H1 (cell line): ENCODE data around the gene SH3RF3. TPM values are rescaled to one million over a fixed set of nuclear protein-coding genes. Genes with fewer than 3 reads are reported as not detected.

Experiments used
- CTCF ChIA-PET: fragments of 300-600 bp; sonication (Branson Sonifier 250); formaldehyde crosslinking; loops from one replicate; lab custom pipeline; 2021; ENCODE audit not compliant: partially characterized antibody; lab: Charles Lee
- POLR2A ChIA-PET: fragments of 300-600 bp; sonication (Branson Sonifier 250); formaldehyde crosslinking; loops from one replicate; lab custom pipeline; 2021; ENCODE audit warnings: inconsistent platforms; ENCODE audit not compliant: partially characterized antibody; lab: Charles Lee
- DNase-seq, 2 experiments: peaks; one replicate each; pipeline versions ENCODE4 v3.0.0 to v3.0.0-alpha.2; 2010 to 2022; ENCODE audit warnings: low spot score in 2 of 2, low read depth in 1 of 2, mixed read lengths in 1 of 2
- FAIRE-seq: peaks from 2 replicates; lab custom pipeline; 2011; peaks lifted over from hg19 to GRCh38; lab: Jason Lieb, UNC
- H2AFZ ChIP-seq: 2 replicates; pipeline ENCODE4 v1.8.1; 2012; ENCODE audit warnings: low read length, inconsistent platforms
- H2AK5ac ChIP-seq: 2 replicates; pipeline ENCODE4 v1.6.1; 2013; ENCODE audit warnings: low read depth, low read length
- H2BK120ac ChIP-seq: replicated peaks from 2 replicates; pipeline ENCODE3; 2013; ENCODE audit warnings: low read depth, low read length, inconsistent platforms
- H2BK12ac ChIP-seq: 2 replicates; pipeline ENCODE4 v1.6.1; 2013; ENCODE audit warnings: low read depth, low read length
- H2BK15ac ChIP-seq: 2 replicates; pipeline ENCODE4 v1.6.1; 2013; ENCODE audit warnings: low read length
- H2BK20ac ChIP-seq: 2 replicates; pipeline ENCODE4 v1.6.1; 2013; ENCODE audit warnings: low read length
- H2BK5ac ChIP-seq: 2 replicates; pipeline ENCODE4 v1.6.1; 2013; ENCODE audit warnings: low read depth, low read length
- H3K14ac ChIP-seq: 2 replicates; pipeline ENCODE4 v1.6.1; 2013; ENCODE audit warnings: inconsistent platforms; ENCODE audit not compliant: insufficient read length
- H3K18ac ChIP-seq: 2 replicates; pipeline ENCODE4 v1.6.1; 2013; ENCODE audit warnings: low read length; ENCODE audit errors: extremely low read depth
- H3K23ac ChIP-seq: 2 replicates; pipeline ENCODE4 v1.6.1; 2013; ENCODE audit warnings: inconsistent platforms; ENCODE audit not compliant: insufficient read length
- H3K23me2 ChIP-seq: 2 replicates; pipeline ENCODE4 v1.6.1; 2013; ENCODE audit warnings: low read depth, low read length
- H3K27ac ChIP-seq: 2 replicates; pipeline ENCODE4 v1.6.1; 2011; ENCODE audit warnings: low read depth, low read length, inconsistent platforms
- H3K27me3 ChIP-seq, 4 experiments: replicated peaks in 1 of 4; 1 replicate in 1 of 4; 2 replicates in 3 of 4; pipeline versions ENCODE4 v1.6.1 to v1.8.1; 2011 to 2013; ENCODE audit warnings: low read length in 3 of 4, mild to moderate bottlenecking in 3 of 4, inconsistent platforms in 2 of 4, mixed read lengths in 2 of 4, moderate library complexity in 1 of 4; ENCODE audit not compliant: control insufficient read depth in 3 of 4, insufficient read depth in 3 of 4; ENCODE audit errors: extremely low read depth in 1 of 4
- H3K36me3 ChIP-seq, 4 experiments: 2 replicates each; pipeline versions ENCODE4 v1.6.1 to v1.8.1; 2011 to 2013; ENCODE audit warnings: mild to moderate bottlenecking in 4 of 4, low read length in 3 of 4, moderate library complexity in 2 of 4, control low read depth in 1 of 4, inconsistent platforms in 1 of 4; ENCODE audit not compliant: insufficient read depth in 4 of 4, control insufficient read depth in 2 of 4
- H3K4ac ChIP-seq: replicated peaks from 2 replicates; pipeline ENCODE3; 2013; ENCODE audit warnings: low read length, low read depth, mixed read lengths, inconsistent platforms; ENCODE audit not compliant: insufficient read length
- H3K4me1 ChIP-seq, 4 experiments: replicated peaks in 1 of 4; 1 replicate in 1 of 4; 2 replicates in 3 of 4; pipeline versions ENCODE4 v1.6.1 to v1.8.1; 2011 to 2013; ENCODE audit warnings: low read length in 3 of 4, inconsistent platforms in 2 of 4, mixed read lengths in 1 of 4; ENCODE audit not compliant: insufficient read depth in 4 of 4, control insufficient read depth in 3 of 4
- H3K4me2 ChIP-seq, 2 experiments: 2 replicates each; pipeline versions ENCODE4 v1.6.1 to v1.8.1; 2011 to 2013; ENCODE audit warnings: low read depth in 2 of 2, low read length in 2 of 2, control low read depth in 1 of 2, inconsistent platforms in 1 of 2, mild to moderate bottlenecking in 1 of 2; ENCODE audit not compliant: insufficient read depth in 1 of 2
- H3K4me3 ChIP-seq, 4 experiments: fragments of 200-600, 300-600 bp in 1 of 4; sonication (generic), shearing (Covaris generic), sonication (Bioruptor Twin) in 1 of 4; 2 replicates each; pipeline versions ENCODE4 v1.5.1 to v1.8.1; 2011 to 2016; ENCODE audit warnings: low read length in 4 of 4, low read depth in 3 of 4, control low read depth in 2 of 4, inconsistent platforms in 2 of 4, mild to moderate bottlenecking in 2 of 4, mixed read lengths in 1 of 4, moderate library complexity in 1 of 4; ENCODE audit not compliant: insufficient read depth in 2 of 4; ENCODE audit errors: extremely low read depth in 1 of 4
- H3K56ac ChIP-seq: replicated peaks from 2 replicates; pipeline ENCODE3; 2013; ENCODE audit warnings: low read depth, mild to moderate bottlenecking, mixed read lengths, low read length, inconsistent platforms; ENCODE audit not compliant: insufficient read length
- H3K79me1 ChIP-seq: 2 replicates; pipeline ENCODE4 v1.6.1; 2013; ENCODE audit warnings: low read depth, low read length, control low read depth
- H3K79me2 ChIP-seq, 2 experiments: 2 replicates each; pipeline versions ENCODE4 v1.6.1 to v1.8.1; 2012 to 2013; ENCODE audit warnings: low read length in 2 of 2, mild to moderate bottlenecking in 2 of 2, inconsistent platforms in 1 of 2; ENCODE audit not compliant: insufficient read depth in 2 of 2, control insufficient read depth in 1 of 2
- H3K9ac ChIP-seq, 4 experiments: replicated peaks in 1 of 4; 1 replicate in 1 of 4; 2 replicates in 3 of 4; pipeline versions ENCODE4 v1.6.1 to v1.8.1; 2011 to 2013; ENCODE audit warnings: low read depth in 3 of 4, low read length in 3 of 4, control low read depth in 2 of 4, mild to moderate bottlenecking in 2 of 4, moderate library complexity in 2 of 4, inconsistent platforms in 1 of 4; ENCODE audit errors: extremely low read depth in 1 of 4
- H3K9me3 ChIP-seq, 2 experiments: 2 replicates each; pipeline versions ENCODE4 v1.6.1 to v1.8.1; 2012 to 2013; ENCODE audit warnings: mild to moderate bottlenecking in 2 of 2, moderate library complexity in 2 of 2, control low read depth in 1 of 2, inconsistent platforms in 1 of 2, low read depth in 1 of 2, low read length in 1 of 2, mixed read lengths in 1 of 2; ENCODE audit not compliant: insufficient read depth in 2 of 2
- H4K20me1 ChIP-seq, 2 experiments: replicated peaks in 1 of 2; 2 replicates each; pipeline versions ENCODE3 to v1.8.1; 2011 to 2013; ENCODE audit warnings: inconsistent platforms in 2 of 2, low read length in 2 of 2, mild to moderate bottlenecking in 1 of 2; ENCODE audit not compliant: insufficient read depth in 2 of 2, control insufficient read depth in 1 of 2
- H4K5ac ChIP-seq: 2 replicates; pipeline ENCODE4 v1.6.1; 2013; ENCODE audit warnings: low read length, low read depth, mixed read lengths, inconsistent platforms; ENCODE audit not compliant: insufficient read length
- H4K8ac ChIP-seq: 2 replicates; pipeline ENCODE4 v1.8.0; 2013; ENCODE audit warnings: mild to moderate bottlenecking, moderate library complexity, low read length, inconsistent platforms; ENCODE audit not compliant: insufficient read depth; ENCODE audit errors: extremely low read depth
- H4K91ac ChIP-seq: replicated peaks from 2 replicates; pipeline ENCODE3; 2013; ENCODE audit warnings: low read length, mixed read lengths, inconsistent platforms; ENCODE audit not compliant: insufficient read length
- ASH2L ChIP-seq: fragments of 200-600, 300-600 bp; sonication (generic); IDR thresholded peaks from one replicate; pipeline ENCODE4 v1.7.1; 2017; ENCODE audit warnings: low read length
- CBX5 ChIP-seq: fragments of 300-800, 300-1000 bp; sonication (generic); IDR thresholded peaks from 2 replicates; pipeline ENCODE4 v1.7.1; 2016; ENCODE audit warnings: antibody characterized with exemption, low read length, low read depth
- CTBP2 ChIP-seq: IDR thresholded peaks from 2 replicates; pipeline ENCODE4 v1.7.0; 2011; ENCODE audit warnings: borderline replicate concordance, mild to moderate bottlenecking, moderate library complexity, mixed read lengths, low read length; ENCODE audit not compliant: insufficient read depth, insufficient read length
- EGR1 ChIP-seq: IDR thresholded peaks from 2 replicates; pipeline ENCODE4 v1.6.1; 2011; ENCODE audit warnings: low read depth, low read length, borderline replicate concordance
- NRF1 ChIP-seq: IDR thresholded peaks from 2 replicates; pipeline ENCODE4 v1.6.1; 2011; ENCODE audit warnings: mild to moderate bottlenecking, low read depth, low read length, improper control_type of control experiment
- PHF8 ChIP-seq: fragments of 200-600 bp; sonication (generic); conservative IDR thresholded peaks from 2 replicates; pipeline ENCODE4 v1.7.1; 2012; ENCODE audit warnings: low read depth, mild to moderate bottlenecking, inconsistent platforms, low read length, moderate library complexity
- POLR2AphosphoS5 ChIP-seq: IDR thresholded peaks from 2 replicates; pipeline ENCODE4 v1.6.1; 2011; ENCODE audit warnings: low read depth, low read length
- RAD21 ChIP-seq, 2 experiments: IDR thresholded peaks in 1 of 2; conservative IDR thresholded peaks in 1 of 2; 2 replicates each; pipeline ENCODE4 v1.6.1; 2011; ENCODE audit warnings: low read depth in 2 of 2, low read length in 2 of 2, improper control_type of control experiment in 1 of 2, inconsistent platforms in 1 of 2, mild to moderate bottlenecking in 1 of 2, moderate library complexity in 1 of 2
- SIRT6 ChIP-seq: IDR thresholded peaks from one replicate; pipeline ENCODE4 v1.7.1; 2012; ENCODE audit warnings: low read length, inconsistent platforms
- TAF1 ChIP-seq: IDR thresholded peaks from 2 replicates; pipeline ENCODE4 v1.6.1; 2011; ENCODE audit warnings: mild to moderate bottlenecking, low read depth, low read length
- ZNF274 ChIP-seq: IDR thresholded peaks from 2 replicates; pipeline ENCODE4 v1.7.0; 2012; ENCODE audit warnings: low read length, borderline replicate concordance; ENCODE audit errors: extremely low read depth
- WGBS, 2 experiments: shearing (Covaris generic) in 1 of 2; methylation state at CpG; one replicate each; pipeline versions ENCODE4 v1.1.6 to v1.1.7; 2013 to 2015; ENCODE audit warnings: low lambda C conversion rate in 2 of 2, mixed read lengths in 2 of 2, inconsistent platforms in 1 of 2, low coverage in 1 of 2, missing lambda C conversion rate in 1 of 2; ENCODE audit not compliant: insufficient replicate concordance in 2 of 2, insufficient coverage in 1 of 2, insufficient read length in 1 of 2; ENCODE audit errors: extremely low coverage in 1 of 2, missing lambda C conversion rate in 1 of 2; 5-methylcytosine and 5-hydroxymethylcytosine counted together
- polyA plus RNA-seq, 7 experiments: library from polyadenylated mRNA; depleted of rRNA in 3 of 7; stranded (reverse) in 5 of 7; unstranded in 2 of 7; fragments of >200 nt in 5 of 7; fragments of 200-250 nt in 2 of 7; gene quantifications; 1 replicate in 5 of 7; 2 replicates in 1 of 7; 4 replicates in 1 of 7; pipeline versions ENCODE4 v1.2.1 to v1.2.3, GENCODE V29; 2011 to 2013; ENCODE audit warnings: missing spikeins in 2 of 7, mixed read lengths in 2 of 7
- total RNA-seq: library from RNA; stranded (reverse); fragmentation: NEBNext Ultra II Directional; extraction: Animal tissue kit (Norgen Biotek cat#: 25700); gene quantifications from 2 replicates; pipeline ENCODE4 v1.2.1, GENCODE V29; 2021
- TF ChIP-seq, protein P1 (sequence below), 3 experiments: IDR thresholded peaks; 1 replicate in 2 of 3; 2 replicates in 1 of 3; pipeline versions ENCODE4 v1.5.1 to v1.6.1; 2011; ENCODE audit warnings: low read length in 3 of 3, mild to moderate bottlenecking in 3 of 3, inconsistent platforms in 2 of 3, low read depth in 1 of 3, moderate library complexity in 1 of 3; ENCODE audit not compliant: insufficient read depth in 1 of 3; ENCODE audit errors: control extremely low read depth in 1 of 3

Gene SH3RF3
- total and polyA plus RNA-seq, 2 of the 8 experiments (the other 6 are each of a cell fraction or from before 2014, with no cell fraction given): 0.11 to 0.65 TPM

DNA sequence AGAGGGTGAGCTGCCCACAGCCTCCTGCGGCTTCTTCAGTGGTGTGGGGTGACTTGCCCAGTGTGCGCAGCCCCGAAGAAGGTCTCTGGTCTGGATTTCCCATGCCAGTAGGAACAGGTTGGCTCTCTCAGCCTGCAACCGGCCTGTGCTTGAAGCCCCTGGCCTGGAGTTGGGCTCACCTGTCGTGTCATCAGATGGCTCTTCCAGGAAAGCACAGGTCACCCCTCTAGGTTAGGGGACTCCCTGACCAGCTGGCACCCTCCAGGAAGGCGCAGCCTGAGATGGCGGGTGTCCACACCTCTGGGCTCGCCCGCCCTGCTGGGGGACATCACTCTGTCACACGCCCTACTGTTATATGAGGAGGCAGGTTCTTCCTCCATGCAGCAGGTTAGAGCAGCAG, 304.9 kb downstream of the SH3RF3 start:
- Histone ChIP-seq H4K20me1 (no peaks in the 10 kb centered on the region), H3K4me3 (no peak overlapping the region), H2BK5ac (no peak overlapping the region), H2BK120ac (no peak overlapping the region), H3K23me2 (no peaks in the 10 kb centered on the region), H4K5ac (no peak overlapping the region), H3K14ac (no peak overlapping the region), H3K4ac (no peak overlapping the region), H2BK12ac (no peak overlapping the region), H2BK15ac (no peak overlapping the region), H4K91ac (no peak overlapping the region), H3K18ac (no peak overlapping the region), H3K56ac (no peak overlapping the region), H2BK20ac (no peak overlapping the region), H4K8ac (peak overlapping the region; percentile 29; the same call in 1 of the 2 replicates), H3K23ac (no peak overlapping the region), H3K9ac (no peak overlapping the region), H3K27ac (no peak overlapping the region), H2AFZ (no peak overlapping the region), H3K36me3 (no peaks in the 10 kb centered on the region), H3K9me3 (no peaks in the 10 kb centered on the region), H2AK5ac (no peak overlapping the region), H3K79me2 (no peaks in the 10 kb centered on the region), H3K27me3 (no peaks in the 10 kb centered on the region), H3K79me1 (no peaks in the 10 kb centered on the region), H3K4me2 (no peak overlapping the region), H3K4me1 (no peaks in the 10 kb centered on the region)
- ChIA-PET POLR2A (no interaction called here), CTCF (interaction anchor here (1.1 to 3.1 kb wide), 3 partner anchors 9 to 248 kb away, joined by 3 to 9 read pairs (median 3); no protein-coding TSS in a partner anchor)
- DNase-seq: no peak
- no peak for FAIRE-seq
- WGBS, 2 experiments: 91% methylated on average over 9 of the region's 10 CpGs; no CpG with 5 or more reads in 1 of the 2 experiments
- TF ChIP-seq EGR1 (no peak), POLR2AphosphoS5 (no peak), SIRT6 (no peak), ZNF274 (no peak), TAF1 (no peak), RAD21 (IDR thresholded peaks at IDR 0.05 in 1 of 2, conservative IDR thresholded peaks at IDR 0.05 in 1 of 2; ENCODE audit: low read depth in 2 of 2, low read length in 2 of 2) (no peak), NRF1 (no peak), CTBP2 (no peak), PHF8 (no peak), CBX5 (no peak), ASH2L (no peak)
- TF ChIP-seq, protein P1, sequence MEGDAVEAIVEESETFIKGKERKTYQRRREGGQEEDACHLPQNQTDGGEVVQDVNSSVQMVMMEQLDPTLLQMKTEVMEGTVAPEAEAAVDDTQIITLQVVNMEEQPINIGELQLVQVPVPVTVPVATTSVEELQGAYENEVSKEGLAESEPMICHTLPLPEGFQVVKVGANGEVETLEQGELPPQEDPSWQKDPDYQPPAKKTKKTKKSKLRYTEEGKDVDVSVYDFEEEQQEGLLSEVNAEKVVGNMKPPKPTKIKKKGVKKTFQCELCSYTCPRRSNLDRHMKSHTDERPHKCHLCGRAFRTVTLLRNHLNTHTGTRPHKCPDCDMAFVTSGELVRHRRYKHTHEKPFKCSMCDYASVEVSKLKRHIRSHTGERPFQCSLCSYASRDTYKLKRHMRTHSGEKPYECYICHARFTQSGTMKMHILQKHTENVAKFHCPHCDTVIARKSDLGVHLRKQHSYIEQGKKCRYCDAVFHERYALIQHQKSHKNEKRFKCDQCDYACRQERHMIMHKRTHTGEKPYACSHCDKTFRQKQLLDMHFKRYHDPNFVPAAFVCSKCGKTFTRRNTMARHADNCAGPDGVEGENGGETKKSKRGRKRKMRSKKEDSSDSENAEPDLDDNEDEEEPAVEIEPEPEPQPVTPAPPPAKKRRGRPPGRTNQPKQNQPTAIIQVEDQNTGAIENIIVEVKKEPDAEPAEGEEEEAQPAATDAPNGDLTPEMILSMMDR (IDR thresholded peaks at IDR 0.05; ENCODE audit: control extremely low read depth in 1 of 3, insufficient read depth in 1 of 3, low read depth in 1 of 3, low read length in 3 of 3): no peak
